Left lobe of liver (tissue), 2 donors: ENCODE measurements around the gene DMRTC2. TPM values are rescaled to one million over a fixed set of nuclear protein-coding genes. Genes with fewer than 3 reads are reported as not detected.

Source experiments
- ATAC-seq: fragments of 200-7000 bp; cut with Tn5 transposase; one replicate; pipeline ENCODE4 v1.9.1; 2020; ENCODE audit warnings: mild to moderate bottlenecking, moderate library complexity
- DNase-seq: peaks from one replicate; pipeline ENCODE4 v3.0.0-alpha.2; 2020; ENCODE audit warnings: low spot score
- total RNA-seq: library from RNA; stranded (reverse); gene quantifications from one replicate; pipeline ENCODE4 v1.2.1, GENCODE V29; 2021
- donor health status: DM: no; HTN: no; CAD: no; lungs with moderate emphysema.
- donor health status: DM: no; HTN: yes; CAD: no.

DMRTC2 gene
- total RNA-seq, 1 donor from 2014 or later, result not detected

DNA sequence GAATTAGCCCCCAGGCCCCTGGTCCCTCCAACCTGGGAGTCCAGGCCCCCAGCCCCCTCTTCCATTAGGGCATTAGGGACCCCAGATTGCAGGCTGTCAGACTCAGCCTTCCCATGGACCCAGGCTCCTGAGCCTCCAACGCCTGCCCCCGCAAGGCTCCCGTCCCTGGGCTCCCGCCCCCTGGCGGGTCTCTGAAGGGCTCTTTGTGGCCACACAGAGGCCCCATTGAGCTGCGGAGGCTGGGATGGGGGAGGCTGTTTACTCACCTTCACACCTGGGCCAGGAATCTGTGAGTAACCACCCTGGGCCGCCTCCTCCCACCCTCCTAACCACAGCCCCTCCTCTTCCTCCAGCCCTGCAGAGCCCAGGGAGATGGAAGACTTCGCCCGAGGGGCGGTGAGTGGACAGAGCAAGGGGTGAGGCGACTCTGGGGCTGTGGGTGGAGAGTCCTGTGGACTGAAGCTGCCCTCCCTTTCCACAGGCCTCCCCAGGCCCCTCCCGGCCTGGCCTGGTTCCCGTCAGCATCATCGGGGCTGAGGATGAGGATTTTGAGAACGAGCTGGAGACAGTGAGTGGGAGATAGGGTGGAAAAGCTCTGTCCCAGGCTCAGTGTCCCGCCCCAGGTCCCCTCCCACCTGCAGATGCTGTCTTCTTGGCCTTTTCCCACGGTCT, 43.0 kb downstream of the DMRTC2 start:
- ATAC-seq (no peak), DNase-seq (no peak)

DNA sequence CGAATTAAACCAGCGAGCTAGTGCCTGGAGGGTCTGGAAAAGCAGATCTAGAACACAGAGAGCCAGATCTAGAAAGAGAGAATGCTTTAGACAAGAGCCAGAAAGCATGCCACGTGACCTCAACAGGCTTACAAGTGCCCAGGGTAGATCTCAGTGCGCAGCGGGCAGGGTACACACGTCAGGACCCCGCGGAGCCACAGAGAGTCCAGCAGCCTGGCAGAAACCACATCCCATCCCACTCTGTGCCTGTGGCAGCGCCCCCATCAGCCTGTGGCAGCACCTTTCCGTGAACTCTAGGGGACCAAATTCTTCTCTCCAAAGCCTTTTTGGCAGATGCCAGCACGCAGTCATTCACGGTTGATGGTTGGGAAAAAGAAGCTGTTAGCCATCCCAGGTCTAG, 44.1 kb downstream of the DMRTC2 start:
- DNase-seq (no peak), ATAC-seq (no peak)

DNA sequence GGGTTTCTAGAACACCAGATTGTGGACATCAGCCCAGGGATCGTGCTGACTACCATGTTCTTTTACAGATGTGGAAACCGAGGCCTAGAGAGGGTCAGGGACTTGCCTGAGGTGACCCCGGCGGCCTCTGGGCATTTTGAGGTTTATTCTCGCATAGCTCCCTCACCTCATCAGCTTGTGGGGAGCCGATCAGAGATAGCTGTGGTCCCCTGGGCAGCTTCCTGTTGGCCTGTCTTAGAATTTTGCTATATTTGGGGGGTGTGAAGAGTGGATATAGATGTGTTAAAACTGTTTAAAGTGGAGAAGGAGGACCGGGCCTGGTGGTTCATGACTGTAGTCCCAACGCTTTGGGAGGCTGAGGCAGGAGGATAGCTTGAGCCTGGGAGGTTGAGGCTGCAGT, 45.1 kb downstream of the DMRTC2 start:
- no peak for DNase-seq
- no peak for ATAC-seq

DNA sequence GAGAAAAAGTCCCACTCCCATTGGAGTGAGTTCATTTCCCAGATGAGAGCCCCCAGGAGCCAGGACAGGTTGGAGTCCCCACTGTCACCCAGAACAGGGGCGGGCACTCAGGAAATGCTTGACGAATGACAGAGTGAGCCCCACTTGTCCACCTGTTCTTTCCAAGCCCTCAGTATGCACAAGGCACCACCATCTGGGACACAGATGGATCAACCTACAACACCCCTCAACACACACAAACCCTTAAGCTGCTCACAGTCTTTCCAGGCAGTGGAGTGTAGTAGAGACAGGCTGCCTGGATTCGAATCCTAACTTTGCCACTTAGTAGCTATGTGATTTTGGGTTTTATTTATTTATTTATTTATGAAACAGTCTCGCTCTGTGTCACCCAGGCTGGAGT, 46.1 kb downstream of the DMRTC2 start:
- no peak for ATAC-seq
- DNase-seq, result no peak

DNA sequence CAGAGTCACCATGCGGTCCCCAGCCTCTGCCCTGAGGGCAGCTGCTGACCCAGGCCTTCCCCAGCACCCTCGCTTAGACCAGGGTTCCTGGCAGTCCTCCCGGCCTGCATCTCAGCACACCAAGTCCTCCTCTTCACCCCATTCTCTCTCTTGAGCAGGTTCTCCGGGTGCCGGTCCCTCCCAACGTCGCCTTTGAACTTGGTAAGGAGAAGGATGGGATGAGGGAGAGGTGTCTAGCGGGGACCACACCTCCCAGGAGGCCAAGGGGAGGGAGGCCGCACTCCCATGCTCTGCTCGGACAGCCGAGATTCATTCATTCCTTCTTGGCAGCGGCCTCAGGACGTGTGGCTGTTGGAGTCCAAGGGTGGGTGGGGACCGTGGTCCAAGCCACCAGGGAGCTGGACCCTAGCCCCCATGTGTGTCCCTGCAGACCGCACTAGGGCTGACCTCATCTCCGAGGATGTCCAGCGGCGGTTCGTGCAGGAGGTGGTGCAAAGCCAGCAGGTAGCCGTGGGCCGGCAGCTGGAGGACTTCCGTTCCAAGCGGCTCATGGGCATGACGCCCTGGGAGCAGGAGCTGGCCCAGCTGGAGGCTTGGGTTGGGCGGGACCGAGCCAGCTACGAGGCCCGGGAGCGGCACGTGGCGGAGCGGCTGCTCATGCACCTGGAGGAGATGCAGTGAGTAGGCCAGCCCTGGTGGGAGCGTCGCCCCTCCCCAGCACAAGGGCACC, 47.5 kb downstream of the DMRTC2 start:
- ATAC-seq (no peak), DNase-seq (no peak)

DNA sequence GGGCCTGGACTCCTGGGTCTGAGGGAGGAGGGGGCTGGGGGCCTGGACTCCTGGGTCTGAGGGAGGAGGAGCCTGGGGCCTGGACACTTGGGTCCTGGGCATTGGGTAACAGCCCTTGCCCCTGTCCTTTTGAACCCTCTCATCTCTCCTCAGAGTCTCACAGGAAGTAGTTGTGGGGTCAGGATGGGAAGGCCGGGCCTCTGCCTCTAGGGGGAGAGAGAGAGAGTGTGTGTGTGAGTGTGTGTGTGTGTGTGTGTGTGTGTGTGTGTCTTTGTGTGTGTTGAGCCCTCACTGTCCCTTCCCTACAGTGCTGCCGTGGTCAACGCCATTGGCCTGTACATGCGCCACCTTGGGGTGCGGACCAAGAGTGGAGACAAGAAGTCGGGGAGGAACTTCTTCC, 49.1 kb downstream of the DMRTC2 start:
- DNase-seq, result no peak

DNA sequence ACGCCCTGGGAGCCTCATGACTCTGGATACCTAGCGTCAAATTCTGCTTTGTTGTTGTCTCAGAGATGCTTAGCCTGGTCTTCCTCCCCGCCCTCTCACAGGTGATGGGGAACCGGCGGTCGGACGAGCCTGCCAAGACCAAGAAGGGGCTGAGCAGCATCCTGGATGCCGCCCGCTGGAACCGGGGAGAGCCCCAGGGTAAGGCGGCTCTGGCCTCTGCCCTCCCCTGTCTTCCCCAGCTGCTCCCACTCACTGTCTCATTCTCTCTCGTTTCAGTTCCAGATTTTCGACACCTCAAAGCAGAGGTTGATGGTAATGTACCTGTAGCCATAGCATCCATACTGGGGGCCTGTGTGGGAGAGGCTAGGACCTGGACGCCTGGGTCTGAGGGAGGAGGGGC, 49.5 kb downstream of the DMRTC2 start:
- ATAC-seq, result no peak

More for the DNA sequence above, 49.1 kb downstream of the DMRTC2 start:
- ATAC-seq, result no peak

DNA sequence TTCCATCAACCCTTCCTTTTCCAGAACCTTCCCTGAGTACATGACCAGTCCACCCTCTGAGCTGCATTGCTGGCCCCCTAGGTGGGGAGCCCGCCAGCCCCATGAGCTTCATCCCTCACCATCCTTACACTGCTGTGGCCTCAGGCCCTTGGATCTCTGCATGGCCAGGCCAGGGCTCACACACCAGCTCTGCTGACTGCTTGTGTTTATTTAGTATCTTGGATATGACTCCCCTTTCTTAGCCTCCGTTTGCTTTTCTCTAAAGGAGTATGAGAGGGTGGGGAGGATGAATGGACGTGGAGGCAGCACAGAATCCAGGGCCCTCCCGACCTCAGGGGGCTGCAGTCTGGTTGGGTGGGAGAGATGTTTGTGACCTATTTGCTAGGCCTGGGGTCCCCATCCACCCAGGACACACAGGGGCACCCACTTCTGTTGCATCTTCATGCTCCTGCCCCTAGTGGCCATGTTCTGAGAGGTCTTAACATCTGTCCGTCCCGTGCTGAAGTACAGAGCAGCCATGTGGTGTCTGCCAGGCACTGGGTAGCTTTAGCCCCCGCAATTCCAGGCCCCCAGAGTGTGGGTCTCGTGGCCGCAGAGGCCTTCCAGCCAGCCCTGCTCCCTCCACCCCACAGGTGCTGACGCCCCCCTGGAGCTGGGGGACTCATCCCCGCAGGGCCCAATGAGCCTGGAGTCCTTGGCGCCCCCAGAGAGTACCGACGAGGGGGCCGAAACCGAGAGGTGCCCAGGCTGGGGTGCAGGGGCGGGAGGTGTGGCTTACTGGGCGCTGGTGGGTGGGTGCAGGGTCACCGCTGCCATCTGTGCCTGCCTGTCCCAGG, 51.1 kb downstream of the DMRTC2 start:
- DNase-seq (no peak), ATAC-seq (peak; percentile 18)

More for the DNA sequence above, 49.5 kb downstream of the DMRTC2 start:
- no peak for DNase-seq

DNA sequence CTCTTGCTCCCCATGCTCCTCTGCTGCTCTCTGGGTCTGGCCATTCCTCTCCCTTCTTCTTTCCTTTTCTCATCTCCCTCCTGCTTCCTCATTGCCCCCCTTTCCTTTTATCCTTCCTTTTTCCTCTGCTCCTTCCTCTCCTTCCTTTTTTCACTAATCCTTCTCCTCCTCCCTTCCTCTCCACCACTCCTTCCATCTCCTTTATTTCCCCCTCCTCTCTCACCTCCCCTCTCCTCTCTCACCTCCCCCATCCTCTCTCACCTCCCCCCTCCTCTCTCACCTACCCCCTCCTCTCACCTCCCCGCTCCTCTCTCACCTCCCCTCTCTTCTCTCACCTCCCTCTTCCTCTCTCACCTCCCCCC, 51.7 kb downstream of the DMRTC2 start:
- ATAC-seq, result no peak

DNA sequence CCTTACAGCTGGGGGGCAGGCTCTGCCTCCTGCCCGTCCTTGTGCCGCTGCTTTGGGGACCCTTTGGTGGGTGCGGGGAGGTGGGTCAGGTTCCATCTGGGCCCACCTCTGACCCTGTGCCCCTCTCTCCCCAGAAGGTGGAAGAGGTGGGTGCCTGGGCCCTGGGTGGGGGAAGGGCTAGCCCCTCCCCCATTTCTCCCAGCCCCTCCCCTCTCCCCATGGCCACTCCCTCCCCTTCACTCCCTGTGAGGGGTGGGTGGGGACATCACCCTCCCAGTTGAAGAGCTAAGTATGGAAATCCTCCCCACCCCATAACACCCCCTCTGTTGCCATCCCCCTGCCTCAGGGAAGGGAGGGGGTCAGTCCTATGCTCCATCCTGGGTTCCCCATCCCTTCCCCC, 52.3 kb downstream of the DMRTC2 start:
- ATAC-seq, result no peak
- DNase-seq, result no peak

More for the DNA sequence above, 51.7 kb downstream of the DMRTC2 start:
- no peak for DNase-seq

DNA sequence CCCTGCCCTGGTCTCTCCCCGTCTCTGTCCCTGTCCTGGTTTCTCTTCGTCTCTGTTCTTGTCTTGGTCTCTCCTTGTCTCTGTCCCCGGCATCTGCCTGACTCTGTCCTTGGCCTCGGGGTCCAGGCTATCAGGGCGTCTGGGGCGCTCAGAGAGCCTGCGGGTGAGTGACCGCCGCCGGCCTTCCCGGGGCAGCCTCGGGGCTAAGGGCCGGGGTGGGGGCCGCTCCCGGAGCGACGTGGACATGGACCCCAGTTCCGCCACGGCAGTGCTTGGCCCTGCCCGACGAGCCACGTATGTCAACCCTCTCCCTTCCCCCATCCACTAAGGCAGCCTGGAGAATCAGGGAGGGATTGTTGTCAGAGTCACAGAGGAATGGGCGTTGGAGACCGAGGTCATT, 53.0 kb downstream of the DMRTC2 start:
- no peak for DNase-seq
- ATAC-seq, result no peak

DNA sequence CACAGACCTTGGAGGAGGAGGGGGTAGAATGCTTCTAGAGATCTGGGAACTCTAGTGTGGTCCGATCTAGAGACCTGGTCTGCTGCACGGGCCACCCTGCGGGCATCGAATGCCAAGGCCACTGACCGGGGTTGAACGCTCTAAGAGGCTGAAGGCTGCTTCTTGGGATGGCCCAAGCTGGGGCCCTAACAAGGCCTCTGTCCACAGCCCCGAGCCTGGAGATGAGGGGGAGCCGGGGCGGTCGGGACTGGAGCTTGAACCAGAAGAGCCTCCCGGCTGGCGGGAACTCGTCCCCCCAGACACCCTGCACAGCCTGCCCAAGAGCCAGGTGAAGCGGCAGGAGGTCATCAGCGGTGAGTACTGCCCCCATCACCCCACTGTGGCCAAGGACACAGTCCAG, 53.4 kb downstream of the DMRTC2 start:
- no peak for ATAC-seq
- no peak for DNase-seq

Other genes with a start within 250 kb of the DMRTC2 start
- gene CEACAM4, start 218.0 kb upstream of the DMRTC2 start, total RNA-seq, result 0.25 TPM
- gene CEACAM7, start 156.8 kb upstream of the DMRTC2 start, total RNA-seq, result not detected
- gene CEACAM5, start 136.4 kb upstream of the DMRTC2 start, total RNA-seq, result 0.81 TPM
- gene CEACAM6, start 89.5 kb upstream of the DMRTC2 start, total RNA-seq, result 0.58 TPM
- gene CEACAM3, start 48.5 kb upstream of the DMRTC2 start, total RNA-seq, result 0.35 TPM
- not detected for gene LYPD4, start 359 bp upstream of the DMRTC2 start, total RNA-seq
- 519 TPM for gene RPS19, start 15.2 kb downstream of the DMRTC2 start, total RNA-seq
- gene CD79A, start 32.2 kb downstream of the DMRTC2 start, total RNA-seq, result 0.55 TPM
- gene ARHGEF1, start 38.1 kb downstream of the DMRTC2 start, total RNA-seq, result 37.4 TPM
- not detected for gene ERFL, start 83.4 kb downstream of the DMRTC2 start, total RNA-seq
- 106 TPM for gene RABAC1, start 114.3 kb downstream of the DMRTC2 start, total RNA-seq
- 0.10 TPM for gene ATP1A3, start 149.2 kb downstream of the DMRTC2 start, total RNA-seq
- 0.25 TPM for gene GRIK5, start 225.2 kb downstream of the DMRTC2 start, total RNA-seq
- gene ZNF574, start 231.1 kb downstream of the DMRTC2 start, total RNA-seq, result 5.4 TPM